Fibroblast of mammary gland (primary cell): ENCODE data around the gene DRD1.

Source experiments
- DNase-seq: peaks from one replicate; pipeline ENCODE4 v3.0.0-alpha.2; 2010; ENCODE audit warnings: low read depth
- H3K4me3 ChIP-seq: 2 replicates; pipeline ENCODE4 v1.5.1; 2011; ENCODE audit warnings: low read depth, mild to moderate bottlenecking, low read length, moderate library complexity; ENCODE audit not compliant: control insufficient read depth
- CTCF ChIP-seq: conservative IDR thresholded peaks from 2 replicates; pipeline ENCODE4 v1.5.1; 2011; ENCODE audit warnings: low read depth, low read length, inconsistent platforms; ENCODE audit not compliant: control insufficient read depth, insufficient read depth

DRD1 gene

GRCh38 chr5:175444060-175444904 is at the start of gene DRD1:
Gene DRD1 (minus strand): TSS chr5:175444182. CDS start chr5:175443099, 1,083 bp downstream.
- DNase-seq = peak; percentile 15
- H3K4me3 ChIP-seq = no peak within 1 kb of the TSS
- no peak for TF ChIP-seq CTCF

- TF ChIP-seq CTCF = no peak
- DNase-seq = no peak
- H3K4me3 ChIP-seq = no peak overlapping the region
These were observed 49.7 kb upstream of the DRD1 start for GRCh38 chr5:175493726-175494125.

- TF ChIP-seq CTCF = no peak
- H3K4me3 ChIP-seq = no peak overlapping the region
- DNase-seq = no peak
These were observed 49.3 kb upstream of the DRD1 start for GRCh38 chr5:175493260-175493659.

- no peak for TF ChIP-seq CTCF
- H3K4me3 ChIP-seq = no peak overlapping the region
- DNase-seq = no peak
These were observed 47.2 kb upstream of the DRD1 start for GRCh38 chr5:175491223-175491622.

GRCh38 chr5:175489693-175490443 is 45.9 kb upstream of the DRD1 start:
- DNase-seq = no peak
- TF ChIP-seq CTCF = no peak
- no peak overlapping the region for H3K4me3 ChIP-seq

- no peak overlapping the region for H3K4me3 ChIP-seq
- no peak for TF ChIP-seq CTCF
- DNase-seq = no peak
These were observed 43.7 kb upstream of the DRD1 start for GRCh38 chr5:175487514-175488222.
